GM19193 (cell line): ENCODE measurements around the gene PDP2.

Source experiments
- POLR2A ChIP-seq: IDR thresholded peaks from 4 replicates; pipeline ENCODE4 v1.6.1; 2011; ENCODE audit not compliant: insufficient read depth, insufficient read length; ENCODE audit errors: extremely low read depth

The PDP2 gene

DNA sequence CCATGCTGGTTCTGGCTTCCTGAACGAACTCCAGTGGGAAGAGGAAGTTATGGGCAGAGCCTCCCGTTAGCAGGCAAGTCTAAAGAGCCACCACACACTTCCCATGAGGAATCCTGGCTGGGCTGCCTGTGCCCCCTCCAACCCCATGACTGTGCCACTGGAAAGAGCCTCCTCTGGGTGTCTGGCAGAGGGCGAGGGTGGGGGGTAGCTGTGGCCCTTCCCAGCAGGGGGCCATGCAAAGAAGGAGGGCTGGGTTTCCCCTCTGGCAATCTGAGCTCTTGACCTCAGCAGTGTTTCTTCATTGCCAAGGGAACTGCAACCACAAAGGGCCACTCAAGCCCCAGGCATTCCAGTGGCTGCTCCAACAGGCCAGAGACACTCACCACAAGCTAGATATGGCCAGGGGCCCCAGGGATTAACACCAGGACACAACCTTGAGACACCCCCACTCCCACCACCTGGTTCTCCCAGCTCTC, 46.7 kb downstream of the PDP2 start:
- no peak for TF ChIP-seq POLR2A

DNA sequence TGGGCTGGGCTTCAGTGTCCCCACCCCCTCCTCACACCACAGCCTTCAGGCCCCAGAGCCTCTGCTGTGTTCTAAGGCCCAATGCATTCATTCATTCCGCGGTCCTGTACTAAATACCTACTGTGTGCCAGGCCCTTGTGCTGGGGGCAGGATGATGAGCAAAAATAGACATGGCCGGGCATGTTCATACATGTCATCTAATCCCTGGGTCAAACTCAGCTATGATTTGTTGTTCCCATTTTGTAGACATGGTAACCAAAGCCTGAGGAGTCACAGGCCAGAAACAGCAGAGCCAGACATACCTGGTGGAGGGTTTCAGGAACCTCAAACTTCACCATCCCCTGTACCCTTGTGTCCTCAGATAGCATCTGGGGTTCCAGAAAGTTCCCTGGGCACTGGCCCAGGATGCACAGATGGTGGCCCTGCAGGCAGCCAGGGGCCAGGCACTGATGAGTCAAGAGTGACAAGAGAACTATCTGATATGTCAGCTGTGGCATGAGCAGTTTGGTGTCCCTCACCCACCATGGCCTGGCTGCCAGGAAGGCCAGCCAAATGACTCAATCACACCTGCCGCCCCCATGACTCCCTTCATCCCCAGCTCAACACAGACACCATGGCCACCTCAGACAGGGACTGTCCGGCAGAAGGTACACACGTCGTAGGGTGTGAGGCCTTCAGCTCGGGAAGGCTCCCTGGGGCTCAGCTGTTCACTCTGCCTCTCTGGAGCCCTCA, 47.8 kb downstream of the PDP2 start:
- TF ChIP-seq POLR2A: no peak

DNA sequence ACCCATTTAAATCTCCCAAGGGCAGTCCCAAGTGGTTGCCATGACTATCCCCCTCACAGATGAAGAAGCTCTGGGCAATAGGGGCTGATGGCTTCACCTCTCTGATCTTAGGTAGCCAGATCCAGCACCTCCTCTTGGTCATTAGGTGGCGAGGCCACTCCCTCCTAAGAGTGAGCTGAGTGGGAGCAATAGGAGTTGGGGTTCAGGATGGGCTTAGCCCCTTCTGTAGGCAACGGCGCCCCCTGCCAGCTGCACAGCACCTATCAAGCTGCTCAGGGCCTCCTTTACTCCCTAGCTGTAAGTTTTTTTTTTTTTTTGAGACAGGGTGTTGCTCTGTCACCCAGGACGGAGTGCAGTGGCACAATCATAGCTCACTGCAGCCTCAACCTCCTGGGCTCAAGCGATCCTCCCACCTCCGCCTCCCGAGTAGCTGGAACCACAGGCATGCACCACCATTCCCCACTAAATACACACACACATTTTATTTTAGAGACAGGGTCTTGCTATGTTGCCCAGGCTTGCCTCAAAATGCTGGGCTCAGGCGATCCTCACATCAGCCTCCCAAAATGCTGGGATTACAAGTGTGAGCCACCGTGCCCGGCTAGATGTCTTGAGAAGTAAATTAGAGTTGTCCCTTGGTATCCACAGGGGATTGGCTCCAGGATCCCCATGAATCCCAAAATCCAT, 48.5 kb downstream of the PDP2 start:
- no peak for TF ChIP-seq POLR2A

DNA sequence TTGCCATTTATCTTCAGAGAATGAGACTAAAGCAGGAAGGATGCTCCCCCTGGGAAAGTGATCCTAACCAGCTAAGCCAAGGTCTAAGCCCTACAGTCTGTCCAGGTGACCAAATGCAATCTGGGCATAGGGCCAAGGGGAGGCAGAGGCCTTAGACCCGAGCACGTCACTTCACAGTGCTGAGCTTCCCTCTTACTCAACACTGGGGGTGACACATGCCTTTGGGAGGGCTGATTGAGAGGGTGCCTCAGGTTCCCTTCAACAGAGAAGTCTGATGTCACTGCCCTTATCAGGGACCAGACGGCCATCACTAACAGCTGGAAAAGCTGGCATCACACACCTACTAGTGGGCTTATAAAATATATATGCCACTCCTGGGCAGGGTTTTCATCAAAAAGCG, 49.9 kb downstream of the PDP2 start:
- TF ChIP-seq POLR2A: no peak

DNA sequence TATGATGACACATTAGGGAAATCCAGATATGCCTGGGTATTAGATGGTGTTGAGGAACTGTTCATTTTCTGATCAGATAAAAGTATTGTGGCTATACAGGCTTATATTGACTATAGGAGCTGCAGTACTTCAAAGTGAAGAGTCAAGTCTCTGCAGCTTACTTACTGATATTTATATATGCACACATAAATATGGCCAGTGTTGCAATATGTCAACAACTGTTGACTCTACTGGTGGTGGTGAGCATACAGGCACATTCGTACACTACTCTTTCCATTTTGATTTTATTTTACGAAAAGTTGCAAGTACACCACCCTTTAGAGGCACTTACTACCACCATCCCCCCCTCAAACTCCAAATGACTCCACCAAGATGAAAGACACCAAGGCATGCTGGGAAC, 51.4 kb downstream of the PDP2 start:
- no peak for TF ChIP-seq POLR2A

DNA sequence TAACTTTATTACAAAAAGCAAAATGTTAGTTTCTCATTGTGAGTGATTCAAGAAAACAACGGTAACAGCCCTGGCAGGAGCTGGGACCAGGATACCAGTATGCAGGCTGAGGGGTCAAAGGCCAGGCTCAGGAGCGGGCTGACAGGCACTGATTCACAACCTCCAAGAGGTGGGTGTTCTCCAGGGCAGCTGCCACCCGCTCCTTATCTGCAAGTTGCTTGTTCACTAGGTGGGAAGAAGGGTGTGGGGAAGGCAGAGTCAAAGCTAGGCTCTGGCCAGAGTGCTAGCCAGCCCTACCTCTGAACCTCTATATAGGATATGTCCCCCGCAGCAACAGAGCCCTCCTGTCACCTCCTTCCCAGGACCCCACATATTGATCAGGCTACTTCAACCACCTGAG, 51.8 kb downstream of the PDP2 start:
- TF ChIP-seq POLR2A: no peak

DNA sequence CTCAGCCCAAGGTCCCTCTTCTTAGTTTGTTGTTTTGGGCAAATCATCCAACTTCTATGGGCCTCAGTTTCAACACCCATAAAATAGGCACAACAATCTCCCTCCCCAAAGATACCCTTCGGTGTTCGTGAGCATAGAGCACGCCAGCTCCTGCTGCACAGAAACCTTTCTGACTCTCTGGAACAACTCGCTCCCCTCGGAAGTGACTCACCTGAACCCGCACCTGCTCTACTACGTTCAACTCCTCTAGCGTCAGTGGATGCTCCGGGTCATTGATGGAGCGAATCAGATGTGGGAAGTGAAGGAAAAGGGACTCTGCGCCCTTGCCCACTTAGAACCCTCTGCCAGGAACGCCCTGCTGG, 53.4 kb downstream of the PDP2 start:
- TF ChIP-seq POLR2A: no peak

DNA sequence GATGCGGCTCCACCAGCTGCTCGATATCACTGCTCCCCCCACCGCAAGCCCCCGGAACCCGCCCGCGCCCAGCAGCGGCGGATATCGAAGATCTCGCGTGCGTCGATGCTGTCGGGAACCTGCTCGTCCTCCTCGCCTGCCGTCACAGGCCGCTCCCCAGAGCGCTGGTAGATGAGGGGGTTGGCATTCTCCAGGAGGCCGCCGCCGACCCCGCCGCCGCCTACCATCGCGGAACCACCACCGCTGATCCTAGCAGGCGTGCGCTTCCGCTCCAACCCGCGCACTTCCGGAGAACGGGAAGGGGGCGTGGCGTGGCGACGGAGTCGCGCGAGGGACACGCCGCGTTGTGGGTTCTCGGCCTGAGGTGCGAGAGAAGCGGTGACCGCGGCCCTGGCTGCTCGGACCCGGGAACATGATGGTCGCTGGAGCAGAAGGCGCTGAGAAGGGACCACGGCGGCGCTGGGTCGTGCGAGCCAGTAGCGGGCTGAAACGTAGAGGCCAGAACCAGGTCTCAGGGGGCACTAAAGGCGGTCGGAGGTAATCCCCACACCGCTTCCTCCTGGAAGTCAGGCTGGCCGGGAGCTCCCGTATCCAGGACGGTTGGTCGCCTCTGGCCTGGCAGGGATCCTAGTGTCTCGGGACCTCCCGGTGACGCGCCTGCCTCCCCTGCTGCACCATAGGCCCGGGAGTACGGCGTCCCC, 54.0 kb downstream of the PDP2 start, which contains the start of gene CIAO2B:
TSS of gene CIAO2B (minus strand) at position 265 of the 701 bp plus-strand sequence. CDS start at position 227, 38 bp downstream.
- TF ChIP-seq POLR2A: peak; percentile 85

DNA sequence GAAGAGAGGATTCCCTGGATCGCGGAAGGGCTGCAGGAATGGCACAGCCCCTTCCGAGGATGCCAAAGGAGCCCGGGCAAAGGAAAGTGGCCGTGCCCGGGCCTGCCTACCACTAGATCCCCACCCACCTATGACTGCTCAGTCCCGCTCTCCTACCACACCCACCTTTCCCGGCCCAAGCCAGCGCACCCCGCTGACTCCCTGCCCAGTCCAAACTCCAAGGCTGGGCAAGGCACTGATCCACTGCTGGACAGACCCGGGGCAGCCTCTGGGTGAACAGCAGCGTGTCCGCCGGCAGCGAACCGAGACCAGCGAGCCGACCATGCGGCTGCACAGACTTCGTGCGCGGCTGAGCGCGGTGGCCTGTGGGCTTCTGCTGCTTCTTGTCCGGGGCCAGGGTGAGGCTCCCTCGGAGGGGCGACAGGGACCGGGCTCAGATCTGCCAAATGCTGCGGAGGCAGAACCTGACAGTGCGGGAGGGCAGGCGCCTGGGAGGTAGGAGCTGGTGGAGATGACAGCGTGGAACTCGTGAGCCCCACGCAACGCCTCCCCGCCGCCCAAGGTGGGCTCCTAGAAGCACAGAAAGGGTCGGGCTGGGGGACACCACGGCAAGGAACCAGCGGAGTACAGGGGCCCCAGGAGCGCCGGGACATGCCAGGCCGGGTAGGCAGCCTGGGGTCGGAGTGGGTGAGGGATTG, 55.1 kb downstream of the PDP2 start, which contains the start of gene CES2:
TSS of gene CES2 (plus strand) at position 203 of the 698 bp plus-strand sequence. CDS start at position 323, 120 bp downstream.
- TF ChIP-seq POLR2A: no peak

DNA sequence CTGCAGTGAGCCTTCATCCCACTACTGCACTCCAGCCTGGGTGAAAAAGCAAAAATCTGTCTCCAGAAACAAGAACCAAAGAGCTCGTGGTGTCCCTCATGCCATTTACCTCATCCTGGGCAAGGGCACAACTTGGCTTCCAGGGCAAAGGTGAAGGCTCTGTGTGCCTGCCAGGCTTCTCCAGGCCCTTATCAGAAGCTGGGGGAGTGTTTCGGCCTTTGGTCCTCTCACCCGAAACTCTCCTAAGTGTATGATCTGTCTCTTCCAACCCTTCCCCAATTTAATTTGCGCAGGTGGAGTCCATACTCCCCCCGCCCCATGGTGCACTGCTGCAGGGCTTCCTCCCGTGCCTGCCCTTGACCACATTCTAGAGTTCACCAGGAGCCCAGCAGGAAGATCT, 56.1 kb downstream of the PDP2 start:
- TF ChIP-seq POLR2A: no peak

DNA sequence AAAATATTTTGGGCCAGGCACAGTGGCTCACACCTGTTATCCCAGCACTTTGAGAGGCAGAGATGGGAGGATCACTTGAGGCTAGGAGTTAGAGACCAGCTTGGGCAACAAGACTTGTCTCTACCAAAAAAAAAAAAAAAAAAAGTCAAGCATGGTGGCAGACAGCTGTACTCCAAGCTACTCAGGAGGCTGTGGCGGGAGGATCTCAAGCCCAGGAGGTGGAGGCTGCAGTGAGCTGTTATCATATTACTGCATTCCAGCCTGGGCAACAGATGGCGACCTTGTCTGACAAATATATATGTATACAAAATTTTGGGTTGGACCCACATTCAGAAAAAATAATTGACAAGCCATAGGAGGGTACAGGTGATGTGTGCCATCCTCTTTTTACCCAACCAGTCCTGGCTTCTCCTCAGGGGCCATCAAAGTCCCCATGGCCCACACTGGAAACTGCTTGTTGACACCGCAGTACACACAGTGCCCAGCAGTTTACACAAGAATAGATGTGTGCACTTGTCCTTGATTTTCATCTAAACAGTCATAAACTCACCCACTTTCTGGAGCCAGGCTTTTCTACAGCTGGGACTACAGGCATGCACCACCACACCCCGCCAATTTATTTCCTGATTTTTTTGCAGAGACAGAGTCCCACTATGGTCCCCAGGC, 56.7 kb downstream of the PDP2 start:
- no peak for TF ChIP-seq POLR2A

DNA sequence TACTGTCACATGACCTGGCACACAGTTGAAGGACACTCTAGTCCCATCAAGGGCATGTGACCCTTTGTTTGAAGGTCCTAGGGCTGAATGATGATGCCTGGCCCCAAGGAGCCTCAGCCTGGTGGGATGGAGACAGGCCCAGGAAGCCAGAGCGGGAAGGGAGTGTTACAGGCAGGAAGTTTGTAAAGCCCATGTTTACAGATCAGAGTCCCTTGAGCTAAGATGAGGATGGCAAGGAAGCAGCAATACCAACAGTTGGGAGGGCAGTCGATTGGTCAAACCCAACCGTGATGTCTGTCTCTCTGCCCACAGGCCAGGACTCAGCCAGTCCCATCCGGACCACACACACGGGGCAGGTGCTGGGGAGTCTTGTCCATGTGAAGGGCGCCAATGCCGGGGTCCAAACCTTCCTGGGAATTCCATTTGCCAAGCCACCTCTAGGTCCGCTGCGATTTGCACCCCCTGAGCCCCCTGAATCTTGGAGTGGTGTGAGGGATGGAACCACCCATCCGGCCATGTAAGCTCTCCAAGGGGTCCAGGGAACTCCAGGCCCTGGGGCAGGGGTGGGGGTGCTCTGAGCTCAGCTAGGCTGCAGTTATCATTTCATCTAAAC, 57.5 kb downstream of the PDP2 start:
- no peak for TF ChIP-seq POLR2A

DNA sequence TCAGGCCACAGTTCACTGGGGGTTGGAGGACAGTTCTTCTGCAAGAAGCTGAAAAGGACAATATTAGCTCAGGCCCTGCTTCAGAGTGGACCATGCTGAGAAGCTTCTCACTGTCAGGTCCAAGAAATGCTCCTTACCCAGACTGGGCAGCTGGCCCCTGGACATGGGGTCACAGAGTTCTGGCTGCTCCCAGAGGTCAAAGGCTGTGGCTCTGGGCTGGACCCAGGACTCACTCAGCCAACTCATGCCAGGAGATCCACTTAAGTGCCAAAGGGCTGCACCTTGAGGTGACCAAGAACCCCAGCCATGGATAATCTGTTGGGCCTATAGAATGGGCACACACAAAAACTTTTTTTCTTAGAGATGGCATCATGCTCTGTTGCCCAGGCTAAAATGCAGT, 59.1 kb downstream of the PDP2 start:
- no peak for TF ChIP-seq POLR2A

DNA sequence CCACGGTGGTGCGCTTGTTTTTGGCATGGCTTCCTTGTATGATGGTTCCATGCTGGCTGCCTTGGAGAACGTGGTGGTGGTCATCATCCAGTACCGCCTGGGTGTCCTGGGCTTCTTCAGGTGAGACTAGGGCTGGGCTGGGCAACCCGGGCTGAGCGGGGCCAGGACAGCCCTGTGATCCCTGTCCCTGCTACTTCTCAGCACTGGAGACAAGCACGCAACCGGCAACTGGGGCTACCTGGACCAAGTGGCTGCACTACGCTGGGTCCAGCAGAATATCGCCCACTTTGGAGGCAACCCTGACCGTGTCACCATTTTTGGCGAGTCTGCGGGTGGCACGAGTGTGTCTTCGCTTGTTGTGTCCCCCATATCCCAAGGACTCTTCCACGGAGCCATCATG, 59.9 kb downstream of the PDP2 start:
- no peak for TF ChIP-seq POLR2A
